Astrocyte (in vitro differentiated cells and primary cell): ENCODE data around the gene GABARAP. TPM values are rescaled to one million over a fixed set of nuclear protein-coding genes. Genes with fewer than 3 reads are reported as not detected.

Experiments used
- DNase-seq: peaks from one replicate; pipeline ENCODE4 v3.0.0-alpha.2; 2010; ENCODE audit warnings: low read depth
- FAIRE-seq: peaks from 2 replicates; lab custom pipeline; 2011; peaks lifted over from hg19 to GRCh38; lab: Jason Lieb, UNC
- H2AFZ ChIP-seq: 2 replicates; pipeline ENCODE4 v1.6.0; 2012; ENCODE audit warnings: low read depth, low read length, inconsistent platforms
- H3K27ac ChIP-seq: 2 replicates; pipeline ENCODE4 v1.5.1; 2011; ENCODE audit warnings: low read depth, low read length, inconsistent platforms
- H3K27me3 ChIP-seq: 2 replicates; pipeline ENCODE4 v1.6.0; 2011; ENCODE audit warnings: low read length, inconsistent platforms; ENCODE audit not compliant: insufficient read depth
- H3K36me3 ChIP-seq: 2 replicates; pipeline ENCODE4 v1.5.1; 2011; ENCODE audit warnings: low read length, inconsistent platforms; ENCODE audit not compliant: insufficient read depth
- H3K4me1 ChIP-seq: 2 replicates; pipeline ENCODE4 v1.5.1; 2011; ENCODE audit warnings: low read length, inconsistent platforms; ENCODE audit not compliant: insufficient read depth
- H3K4me2 ChIP-seq: 2 replicates; pipeline ENCODE4 v1.6.0; 2012; ENCODE audit warnings: low read length, inconsistent platforms
- H3K4me3 ChIP-seq: 2 replicates; pipeline ENCODE4 v1.5.1; 2011; ENCODE audit warnings: low read depth, mild to moderate bottlenecking, low read length, inconsistent platforms; ENCODE audit not compliant: insufficient read depth
- H3K79me2 ChIP-seq: 2 replicates; pipeline ENCODE4 v1.6.0; 2012; ENCODE audit warnings: mild to moderate bottlenecking, low read length, inconsistent platforms; ENCODE audit not compliant: insufficient read depth
- H3K9ac ChIP-seq: 2 replicates; pipeline ENCODE4 v1.6.0; 2012; ENCODE audit warnings: mild to moderate bottlenecking, low read length, inconsistent platforms
- H3K9me3 ChIP-seq: 2 replicates; pipeline ENCODE4 v1.5.1; 2012; ENCODE audit warnings: low read depth, mild to moderate bottlenecking, low read length, inconsistent platforms; ENCODE audit not compliant: insufficient read depth
- H4K20me1 ChIP-seq: 2 replicates; pipeline ENCODE4 v1.6.0; 2012; ENCODE audit warnings: low read length, inconsistent platforms; ENCODE audit not compliant: insufficient read depth
- H3K27ac Mint-ChIP-seq: one replicate; pipeline ENCODE4 v1.8.0; 2021; ENCODE audit warnings: mild to moderate bottlenecking, mixed read lengths; ENCODE audit not compliant: unreplicated experiment
- H3K27me3 Mint-ChIP-seq: one replicate; pipeline ENCODE4 v1.8.0; 2021; ENCODE audit warnings: low read depth, mixed read lengths; ENCODE audit not compliant: unreplicated experiment
- H3K36me3 Mint-ChIP-seq: one replicate; pipeline ENCODE4 v1.8.0; 2021; ENCODE audit warnings: low read depth, mixed read lengths; ENCODE audit not compliant: unreplicated experiment
- H3K4me1 Mint-ChIP-seq: one replicate; pipeline ENCODE4 v1.8.0; 2021; ENCODE audit warnings: low read depth, mixed read lengths; ENCODE audit not compliant: unreplicated experiment
- H3K4me3 Mint-ChIP-seq: one replicate; pipeline ENCODE4 v1.8.0; 2021; ENCODE audit warnings: mild to moderate bottlenecking, moderate library complexity, mixed read lengths; ENCODE audit not compliant: unreplicated experiment
- H3K9me3 Mint-ChIP-seq: one replicate; pipeline ENCODE4 v1.8.0; 2021; ENCODE audit warnings: mild to moderate bottlenecking, mixed read lengths; ENCODE audit not compliant: unreplicated experiment
- EZH2 ChIP-seq: IDR thresholded peaks from 2 replicates; pipeline ENCODE4 v1.6.1; 2012; ENCODE audit warnings: mild to moderate bottlenecking, low read length, inconsistent platforms; ENCODE audit not compliant: insufficient read depth
- total RNA-seq: library from RNA; stranded (reverse); gene quantifications from 2 replicates; pipeline ENCODE4 v1.2.1, GENCODE V29; 2021
- TF ChIP-seq, protein P1 (sequence below): IDR thresholded peaks from 2 replicates; pipeline ENCODE4 v1.5.1; 2011; ENCODE audit warnings: low read depth, mild to moderate bottlenecking, inconsistent platforms, low read length, moderate library complexity; ENCODE audit not compliant: insufficient read depth

Gene GABARAP
- total RNA-seq, 1 donor from 2014 or later = 434 TPM

DNA sequence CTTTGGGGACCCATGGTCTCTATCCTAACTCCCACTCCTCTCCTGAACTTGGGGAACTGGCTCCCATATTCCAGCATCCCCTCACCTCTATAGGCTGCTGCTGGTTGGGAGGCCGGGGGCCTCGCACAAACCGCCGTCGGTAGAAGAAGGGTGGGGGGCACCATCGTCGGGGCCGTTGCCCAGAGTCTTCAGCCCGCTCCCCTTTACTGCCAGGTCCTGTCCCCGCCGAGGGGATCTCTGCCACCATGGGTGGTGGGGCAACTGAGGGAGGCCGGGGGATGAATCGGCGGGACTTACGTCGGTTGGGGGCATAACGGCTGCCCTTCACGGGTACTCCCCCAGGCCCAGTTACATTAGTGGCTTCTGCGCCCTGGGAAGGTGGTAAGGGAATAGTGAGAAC is 47.9 kb upstream of the GABARAP start:
- H2AFZ ChIP-seq = no peak overlapping the region
- no peak overlapping the region for H3K9ac ChIP-seq
- H3K4me1 Mint-ChIP-seq = peaks cover 2% of the 10 kb centered on the region
- no peak for DNase-seq
- H3K36me3 ChIP-seq = no peaks in the 10 kb centered on the region
- H4K20me1 ChIP-seq = no peaks in the 10 kb centered on the region
- H3K36me3 Mint-ChIP-seq = peaks cover 2% of the 10 kb centered on the region
- no peak for FAIRE-seq
- H3K4me3 ChIP-seq = no peak overlapping the region
- H3K27ac Mint-ChIP-seq = no peak overlapping the region
- H3K4me1 ChIP-seq = peaks cover 3% of the 10 kb centered on the region
- TF ChIP-seq EZH2 = no peak
- TF ChIP-seq, protein P1, sequence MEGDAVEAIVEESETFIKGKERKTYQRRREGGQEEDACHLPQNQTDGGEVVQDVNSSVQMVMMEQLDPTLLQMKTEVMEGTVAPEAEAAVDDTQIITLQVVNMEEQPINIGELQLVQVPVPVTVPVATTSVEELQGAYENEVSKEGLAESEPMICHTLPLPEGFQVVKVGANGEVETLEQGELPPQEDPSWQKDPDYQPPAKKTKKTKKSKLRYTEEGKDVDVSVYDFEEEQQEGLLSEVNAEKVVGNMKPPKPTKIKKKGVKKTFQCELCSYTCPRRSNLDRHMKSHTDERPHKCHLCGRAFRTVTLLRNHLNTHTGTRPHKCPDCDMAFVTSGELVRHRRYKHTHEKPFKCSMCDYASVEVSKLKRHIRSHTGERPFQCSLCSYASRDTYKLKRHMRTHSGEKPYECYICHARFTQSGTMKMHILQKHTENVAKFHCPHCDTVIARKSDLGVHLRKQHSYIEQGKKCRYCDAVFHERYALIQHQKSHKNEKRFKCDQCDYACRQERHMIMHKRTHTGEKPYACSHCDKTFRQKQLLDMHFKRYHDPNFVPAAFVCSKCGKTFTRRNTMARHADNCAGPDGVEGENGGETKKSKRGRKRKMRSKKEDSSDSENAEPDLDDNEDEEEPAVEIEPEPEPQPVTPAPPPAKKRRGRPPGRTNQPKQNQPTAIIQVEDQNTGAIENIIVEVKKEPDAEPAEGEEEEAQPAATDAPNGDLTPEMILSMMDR = no peak
- no peak overlapping the region for H3K4me3 Mint-ChIP-seq
- no peak overlapping the region for H3K4me2 ChIP-seq
- H3K27me3 Mint-ChIP-seq = peaks cover 72% of the 10 kb centered on the region
- no peak overlapping the region for H3K27ac ChIP-seq
- H3K27me3 ChIP-seq = peaks cover 55% of the 10 kb centered on the region
- H3K79me2 ChIP-seq = no peaks in the 10 kb centered on the region
- H3K9me3 ChIP-seq = no peaks in the 10 kb centered on the region
- no peaks in the 10 kb centered on the region for H3K9me3 Mint-ChIP-seq

DNA sequence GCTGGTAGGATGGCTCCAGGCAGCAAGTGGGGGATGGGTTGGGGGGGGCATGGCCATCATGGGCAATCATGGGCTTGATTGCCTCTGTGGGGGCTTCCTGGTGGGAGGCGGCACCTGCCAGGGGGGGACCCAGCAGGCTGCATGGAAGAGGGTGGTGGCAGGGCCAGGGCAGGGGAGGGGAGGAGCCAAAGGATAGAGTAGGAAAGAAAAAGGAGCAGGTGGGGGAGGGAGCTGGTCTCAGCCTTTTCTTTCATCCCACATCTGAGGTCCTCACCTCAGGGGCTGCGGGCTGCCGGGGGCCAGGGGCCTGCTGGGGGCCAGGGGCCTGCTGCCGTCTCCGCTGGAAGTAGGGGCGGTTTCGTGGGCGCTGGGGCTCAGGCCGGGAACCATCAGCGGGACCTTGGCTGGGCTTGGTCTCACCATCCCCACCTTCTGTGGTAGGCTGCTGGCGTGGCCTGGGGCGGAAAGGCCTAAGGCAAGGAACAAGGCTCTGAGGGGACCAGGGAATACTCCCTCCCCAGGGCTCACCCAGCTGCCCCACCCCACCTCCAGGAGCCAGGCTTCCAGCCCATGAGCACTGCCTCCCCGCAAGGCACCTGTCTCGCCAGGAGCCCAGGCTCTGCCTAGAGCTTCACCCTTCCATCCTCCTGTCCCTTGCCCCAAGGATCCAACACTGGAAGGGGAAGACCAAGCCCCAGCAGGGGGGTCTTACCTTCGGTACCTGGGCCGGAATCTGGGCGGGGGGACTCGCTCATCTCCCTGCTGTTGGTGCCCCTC is 47.2 kb upstream of the GABARAP start:
- H3K4me3 ChIP-seq = no peak overlapping the region
- peaks cover 2% of the 10 kb centered on the region for H3K36me3 Mint-ChIP-seq
- H2AFZ ChIP-seq = no peak overlapping the region
- H3K4me1 ChIP-seq = no peaks in the 10 kb centered on the region
- no peaks in the 10 kb centered on the region for H3K9me3 ChIP-seq
- no peaks in the 10 kb centered on the region for H4K20me1 ChIP-seq
- H3K9me3 Mint-ChIP-seq = no peaks in the 10 kb centered on the region
- peaks cover 55% of the 10 kb centered on the region for H3K27me3 ChIP-seq
- H3K27me3 Mint-ChIP-seq = peaks cover 72% of the 10 kb centered on the region
- no peak overlapping the region for H3K4me2 ChIP-seq
- no peak for FAIRE-seq
- no peak overlapping the region for H3K27ac ChIP-seq
- no peak for DNase-seq
- no peak overlapping the region for H3K4me3 Mint-ChIP-seq
- H3K4me1 Mint-ChIP-seq = peaks cover 2% of the 10 kb centered on the region
- TF ChIP-seq EZH2 = no peak
- TF ChIP-seq, protein P1 = no peak
- no peaks in the 10 kb centered on the region for H3K36me3 ChIP-seq
- no peaks in the 10 kb centered on the region for H3K79me2 ChIP-seq
- H3K9ac ChIP-seq = no peak overlapping the region
- H3K27ac Mint-ChIP-seq = no peak overlapping the region

DNA sequence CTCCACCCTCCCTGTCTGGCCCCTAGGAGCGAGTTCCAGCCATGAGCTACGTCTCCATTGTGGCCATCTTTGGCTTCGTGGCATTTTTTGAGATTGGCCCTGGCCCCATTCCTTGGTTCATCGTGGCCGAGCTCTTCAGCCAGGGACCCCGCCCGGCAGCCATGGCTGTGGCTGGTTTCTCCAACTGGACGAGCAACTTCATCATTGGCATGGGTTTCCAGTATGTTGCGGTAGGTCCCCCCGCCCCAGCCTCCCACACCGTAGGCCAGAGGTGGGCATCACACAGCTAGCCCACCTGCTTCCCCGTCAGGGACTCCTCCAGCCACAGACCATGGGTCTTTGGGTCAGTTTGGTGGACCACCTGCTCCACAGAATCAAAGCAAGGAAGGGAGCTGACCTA is 43.4 kb upstream of the GABARAP start:
- no peak overlapping the region for H3K4me3 Mint-ChIP-seq
- Histone ChIP-seq H3K4me2 (no peak overlapping the region), H3K4me1 (peaks cover 13% of the 10 kb centered on the region), H4K20me1 (no peaks in the 10 kb centered on the region), H3K79me2 (no peaks in the 10 kb centered on the region), H3K9me3 (no peaks in the 10 kb centered on the region), H3K9ac (no peak overlapping the region), H3K4me3 (no peak overlapping the region), H3K27ac (no peak overlapping the region), H2AFZ (no peak overlapping the region), H3K36me3 (no peaks in the 10 kb centered on the region), H3K27me3 (peaks cover 37% of the 10 kb centered on the region)
- no peak for TF ChIP-seq EZH2
- TF ChIP-seq, protein P1 = no peak
- no peaks in the 10 kb centered on the region for H3K9me3 Mint-ChIP-seq
- H3K27ac Mint-ChIP-seq = no peak overlapping the region
- DNase-seq = no peak
- H3K36me3 Mint-ChIP-seq = peaks cover 2% of the 10 kb centered on the region
- no peak for FAIRE-seq
- no peaks in the 10 kb centered on the region for H3K4me1 Mint-ChIP-seq
- peaks cover 66% of the 10 kb centered on the region for H3K27me3 Mint-ChIP-seq
